Neural cell (in vitro differentiated cells): ENCODE data around the gene HS6ST1. TPM values are rescaled to one million over a fixed set of nuclear protein-coding genes. Genes with fewer than 3 reads are reported as not detected.

ENCODE experiments used
- H2AFZ ChIP-seq: fragments of 200-600, 300-800 bp; sonication (generic), shearing (Covaris generic); 2 replicates; pipeline ENCODE4 v1.6.0; 2014; ENCODE audit warnings: low read depth, mild to moderate bottlenecking, antibody characterized with exemption, low read length, moderate library complexity
- H3F3A ChIP-seq: fragments of 200-600 bp; shearing (Covaris generic); 2 replicates; pipeline ENCODE4 v1.6.1; 2016; ENCODE audit warnings: mild to moderate bottlenecking, moderate library complexity, mixed read lengths, antibody characterized with exemption, low read length; ENCODE audit not compliant: insufficient read depth, poor library complexity, severe bottlenecking
- H3K27ac ChIP-seq: fragments of 200-600, 300-800 bp; sonication (generic), shearing (Covaris generic); 2 replicates; pipeline ENCODE4 v1.5.1; 2014; ENCODE audit warnings: mild to moderate bottlenecking, low read length, moderate library complexity
- H3K27me3 ChIP-seq: fragments of 300-800, 200-600 bp; sonication (generic), shearing (Covaris generic); 2 replicates; pipeline ENCODE4 v1.6.0; 2014; ENCODE audit warnings: mild to moderate bottlenecking, low read depth, low read length, moderate library complexity; ENCODE audit not compliant: insufficient read depth
- H3K36me3 ChIP-seq: fragments of 300-800, 200-600 bp; sonication (generic), shearing (Covaris generic); 2 replicates; pipeline ENCODE4 v1.5.1; 2014; ENCODE audit warnings: mild to moderate bottlenecking, antibody characterized with exemption, low read length, moderate library complexity; ENCODE audit not compliant: insufficient read depth
- H3K4me2 ChIP-seq: fragments of 300-800, 200-600 bp; sonication (generic), shearing (Covaris generic); 2 replicates; pipeline ENCODE4 v1.6.0; 2014; ENCODE audit warnings: mild to moderate bottlenecking, low read length
- H3K4me3 ChIP-seq: fragments of 300-800, 200-600 bp; sonication (generic), shearing (Covaris generic); 2 replicates; pipeline ENCODE4 v1.5.1; 2014; ENCODE audit warnings: mild to moderate bottlenecking, low read length, moderate library complexity
- H3K79me2 ChIP-seq: fragments of 200-600 bp; shearing (Covaris generic); replicated peaks from 2 replicates; pipeline ENCODE4 v1.6.0; 2014; ENCODE audit warnings: mild to moderate bottlenecking, low read length, moderate library complexity; ENCODE audit not compliant: insufficient read depth
- H3K9ac ChIP-seq: fragments of 300-800, 200-600 bp; sonication (generic), shearing (Covaris generic); 2 replicates; pipeline ENCODE4 v1.6.1; 2016; ENCODE audit warnings: mild to moderate bottlenecking, low read length, mixed read lengths
- H3K9me2 ChIP-seq: fragments of 200-600 bp; shearing (Covaris generic); 2 replicates; pipeline ENCODE4 v1.6.1; 2016; ENCODE audit warnings: mild to moderate bottlenecking, low read length, mixed read lengths; ENCODE audit not compliant: insufficient read depth
- H3K9me3 ChIP-seq: fragments of 200-600, 300-800 bp; sonication (generic), shearing (Covaris generic); 2 replicates; pipeline ENCODE4 v1.6.1; 2016; ENCODE audit warnings: mild to moderate bottlenecking, mixed run types, low read length, moderate library complexity, mixed read lengths
- H4K20me1 ChIP-seq: fragments of 200-600 bp; shearing (Covaris generic); 2 replicates; pipeline ENCODE4 v1.6.1; 2016; ENCODE audit warnings: mild to moderate bottlenecking, mixed run types; ENCODE audit not compliant: insufficient read depth
- CTCF ChIP-seq: fragments of 450-650 bp; IDR thresholded peaks from 2 replicates; pipeline ENCODE4 v1.5.1; 2014; ENCODE audit warnings: antibody characterized with exemption, mild to moderate bottlenecking, moderate library complexity; ENCODE audit not compliant: poor library complexity, severe bottlenecking
- EP300 ChIP-seq: fragments of 450-650 bp; conservative IDR thresholded peaks from 2 replicates; pipeline ENCODE4 v1.6.1; 2014; ENCODE audit warnings: antibody characterized with exemption, mild to moderate bottlenecking, moderate library complexity; ENCODE audit not compliant: poor library complexity, severe bottlenecking
- EZH2 ChIP-seq: fragments of 200-600, 300-800 bp; shearing (Covaris generic), sonication (generic); IDR thresholded peaks from 2 replicates; pipeline ENCODE4 v1.6.1; 2014; ENCODE audit warnings: antibody characterized with exemption, low read length, borderline replicate concordance, mild to moderate bottlenecking; ENCODE audit not compliant: insufficient read depth, poor library complexity, severe bottlenecking
- MXI1 ChIP-seq: fragments of 450-650 bp; conservative IDR thresholded peaks from 2 replicates; pipeline ENCODE4 v1.6.1; 2014; ENCODE audit warnings: antibody characterized with exemption, mild to moderate bottlenecking; ENCODE audit not compliant: poor library complexity, severe bottlenecking
- POLR2AphosphoS5 ChIP-seq: IDR thresholded peaks from 2 replicates; pipeline ENCODE4 v1.6.1; 2012
- RAD21 ChIP-seq: fragments of 450-650 bp; conservative IDR thresholded peaks from 2 replicates; pipeline ENCODE4 v1.6.1; 2014; ENCODE audit warnings: antibody characterized with exemption, mild to moderate bottlenecking, moderate library complexity
- SMC3 ChIP-seq: fragments of 450-650 bp; conservative IDR thresholded peaks from 2 replicates; pipeline ENCODE4 v1.6.1; 2014; ENCODE audit warnings: antibody characterized with exemption, mild to moderate bottlenecking, moderate library complexity; ENCODE audit not compliant: poor library complexity
- TAF1 ChIP-seq: IDR thresholded peaks from 2 replicates; pipeline ENCODE4 v1.6.1; 2012; ENCODE audit warnings: low read depth
- polyA plus RNA-seq: library from polyadenylated mRNA; depleted of rRNA; stranded (reverse); fragments of >200 nt; gene quantifications from 2 replicates; pipeline ENCODE4 v1.2.3, GENCODE V29; 2014
- TF ChIP-seq, protein P1 (sequence below): IDR thresholded peaks from 2 replicates; pipeline ENCODE4 v1.6.1; 2012; ENCODE audit warnings: borderline replicate concordance

Gene HS6ST1
- polyA plus RNA-seq, 1 donor from 2014 or later = 44.1 TPM

GRCh38 chr2:128309280-128310093, 9.2 kb downstream of the HS6ST1 start:
- Histone ChIP-seq H3K9me2 (no peaks in the 10 kb centered on the region), H2AFZ (no peak overlapping the region), H3K27ac (no peak overlapping the region), H3K4me2 (no peak overlapping the region), H3K9me3 (no peaks in the 10 kb centered on the region), H3F3A (no peaks in the 10 kb centered on the region), H3K9ac (no peak overlapping the region), H3K79me2 (peaks cover 81% of the 10 kb centered on the region), H4K20me1 (no peaks in the 10 kb centered on the region), H3K36me3 (no peaks in the 10 kb centered on the region), H3K4me3 (no peak overlapping the region), H3K27me3 (no peaks in the 10 kb centered on the region)
- no peak for TF ChIP-seq MXI1
- TF ChIP-seq SMC3 = no peak

DNA sequence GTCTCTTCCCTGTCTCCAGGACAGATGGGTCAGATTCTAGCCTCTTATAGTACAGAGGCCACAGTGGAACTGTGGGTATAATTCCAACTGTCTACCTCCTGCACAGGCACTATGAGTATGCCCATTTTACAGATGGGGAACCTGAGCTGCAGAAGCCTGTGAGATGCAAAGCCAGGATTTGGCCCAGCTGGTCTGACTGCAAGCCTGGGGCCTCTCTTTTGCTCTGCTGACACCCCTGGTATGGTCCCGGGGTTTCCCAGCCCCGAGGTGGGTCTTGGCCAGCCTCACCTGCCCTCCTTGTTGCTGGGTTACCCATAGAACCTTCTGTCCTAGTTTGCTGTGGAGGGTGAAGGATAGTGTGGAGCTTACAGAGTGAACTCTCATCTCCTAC, 9.8 kb downstream of the HS6ST1 start:
- H3F3A ChIP-seq = no peaks in the 10 kb centered on the region
- H3K36me3 ChIP-seq = no peaks in the 10 kb centered on the region
- no peaks in the 10 kb centered on the region for H3K27me3 ChIP-seq
- no peak overlapping the region for H2AFZ ChIP-seq
- no peaks in the 10 kb centered on the region for H4K20me1 ChIP-seq
- H3K27ac ChIP-seq = no peak overlapping the region
- no peak overlapping the region for H3K4me2 ChIP-seq
- no peak overlapping the region for H3K4me3 ChIP-seq
- H3K79me2 ChIP-seq = peaks cover 78% of the 10 kb centered on the region
- no peaks in the 10 kb centered on the region for H3K9me2 ChIP-seq
- H3K9ac ChIP-seq = no peak overlapping the region
- TF ChIP-seq MXI1 (no peak), EP300 (no peak), CTCF (no peak), POLR2AphosphoS5 (no peak), TAF1 (no peak), RAD21 (no peak), EZH2 (no peak), SMC3 (no peak)
- TF ChIP-seq, protein P1, sequence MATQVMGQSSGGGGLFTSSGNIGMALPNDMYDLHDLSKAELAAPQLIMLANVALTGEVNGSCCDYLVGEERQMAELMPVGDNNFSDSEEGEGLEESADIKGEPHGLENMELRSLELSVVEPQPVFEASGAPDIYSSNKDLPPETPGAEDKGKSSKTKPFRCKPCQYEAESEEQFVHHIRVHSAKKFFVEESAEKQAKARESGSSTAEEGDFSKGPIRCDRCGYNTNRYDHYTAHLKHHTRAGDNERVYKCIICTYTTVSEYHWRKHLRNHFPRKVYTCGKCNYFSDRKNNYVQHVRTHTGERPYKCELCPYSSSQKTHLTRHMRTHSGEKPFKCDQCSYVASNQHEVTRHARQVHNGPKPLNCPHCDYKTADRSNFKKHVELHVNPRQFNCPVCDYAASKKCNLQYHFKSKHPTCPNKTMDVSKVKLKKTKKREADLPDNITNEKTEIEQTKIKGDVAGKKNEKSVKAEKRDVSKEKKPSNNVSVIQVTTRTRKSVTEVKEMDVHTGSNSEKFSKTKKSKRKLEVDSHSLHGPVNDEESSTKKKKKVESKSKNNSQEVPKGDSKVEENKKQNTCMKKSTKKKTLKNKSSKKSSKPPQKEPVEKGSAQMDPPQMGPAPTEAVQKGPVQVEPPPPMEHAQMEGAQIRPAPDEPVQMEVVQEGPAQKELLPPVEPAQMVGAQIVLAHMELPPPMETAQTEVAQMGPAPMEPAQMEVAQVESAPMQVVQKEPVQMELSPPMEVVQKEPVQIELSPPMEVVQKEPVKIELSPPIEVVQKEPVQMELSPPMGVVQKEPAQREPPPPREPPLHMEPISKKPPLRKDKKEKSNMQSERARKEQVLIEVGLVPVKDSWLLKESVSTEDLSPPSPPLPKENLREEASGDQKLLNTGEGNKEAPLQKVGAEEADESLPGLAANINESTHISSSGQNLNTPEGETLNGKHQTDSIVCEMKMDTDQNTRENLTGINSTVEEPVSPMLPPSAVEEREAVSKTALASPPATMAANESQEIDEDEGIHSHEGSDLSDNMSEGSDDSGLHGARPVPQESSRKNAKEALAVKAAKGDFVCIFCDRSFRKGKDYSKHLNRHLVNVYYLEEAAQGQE = no peak
- H3K9me3 ChIP-seq = no peaks in the 10 kb centered on the region
